OCI-LY3 (cell line): ENCODE measurements around the gene DNAI1.

Experiments used
- EZH2phosphoT487 ChIP-seq: fragments of 200-600 bp; shearing (Covaris generic); IDR thresholded peaks from 2 replicates; pipeline ENCODE4 v1.6.1; 2018; ENCODE audit warnings: antibody characterized with exemption, mixed run types, low read depth
- TF ChIP-seq, protein P1 (sequence below): fragments of 200-600, 300-600 bp; sonication (generic); IDR thresholded peaks from 2 replicates; pipeline ENCODE4 v1.5.1; 2014; ENCODE audit warnings: antibody characterized with exemption, low read length, low read depth

GRCh38 chr9:34557426-34558321 is 99.1 kb downstream of the DNAI1 start:
- TF ChIP-seq, protein P1, sequence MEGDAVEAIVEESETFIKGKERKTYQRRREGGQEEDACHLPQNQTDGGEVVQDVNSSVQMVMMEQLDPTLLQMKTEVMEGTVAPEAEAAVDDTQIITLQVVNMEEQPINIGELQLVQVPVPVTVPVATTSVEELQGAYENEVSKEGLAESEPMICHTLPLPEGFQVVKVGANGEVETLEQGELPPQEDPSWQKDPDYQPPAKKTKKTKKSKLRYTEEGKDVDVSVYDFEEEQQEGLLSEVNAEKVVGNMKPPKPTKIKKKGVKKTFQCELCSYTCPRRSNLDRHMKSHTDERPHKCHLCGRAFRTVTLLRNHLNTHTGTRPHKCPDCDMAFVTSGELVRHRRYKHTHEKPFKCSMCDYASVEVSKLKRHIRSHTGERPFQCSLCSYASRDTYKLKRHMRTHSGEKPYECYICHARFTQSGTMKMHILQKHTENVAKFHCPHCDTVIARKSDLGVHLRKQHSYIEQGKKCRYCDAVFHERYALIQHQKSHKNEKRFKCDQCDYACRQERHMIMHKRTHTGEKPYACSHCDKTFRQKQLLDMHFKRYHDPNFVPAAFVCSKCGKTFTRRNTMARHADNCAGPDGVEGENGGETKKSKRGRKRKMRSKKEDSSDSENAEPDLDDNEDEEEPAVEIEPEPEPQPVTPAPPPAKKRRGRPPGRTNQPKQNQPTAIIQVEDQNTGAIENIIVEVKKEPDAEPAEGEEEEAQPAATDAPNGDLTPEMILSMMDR, result no peak
- TF ChIP-seq EZH2phosphoT487, result no peak
